NT2/D1 (cell line): ENCODE data around the gene ATP8B3.

ENCODE experiments used
- DNase-seq: peaks from one replicate; pipeline ENCODE4 v3.0.0-alpha.2; 2011; ENCODE audit warnings: low read depth, low spot score
- H3K27me3 ChIP-seq: 2 replicates; pipeline ENCODE4 v1.6.0; 2011; ENCODE audit warnings: mild to moderate bottlenecking; ENCODE audit not compliant: insufficient read length, insufficient read depth
- H3K36me3 ChIP-seq: 2 replicates; pipeline ENCODE4 v1.6.1; 2011; ENCODE audit warnings: mild to moderate bottlenecking, low read length, mixed read lengths; ENCODE audit not compliant: insufficient read depth, insufficient read length
- H3K4me1 ChIP-seq: 2 replicates; pipeline ENCODE4 v1.5.1; 2011; ENCODE audit not compliant: insufficient read depth, insufficient read length
- H3K4me3 ChIP-seq: 2 replicates; pipeline ENCODE4 v1.5.1; 2011; ENCODE audit warnings: low read depth; ENCODE audit not compliant: insufficient read length
- H3K9ac ChIP-seq: 2 replicates; pipeline ENCODE4 v1.6.0; 2011; ENCODE audit warnings: low read depth; ENCODE audit not compliant: insufficient read length
- H3K9me3 ChIP-seq: 2 replicates; pipeline ENCODE4 v1.5.1; 2011; ENCODE audit warnings: mild to moderate bottlenecking, low read length; ENCODE audit not compliant: insufficient read depth
- SUZ12 ChIP-seq: IDR thresholded peaks from 2 replicates; pipeline ENCODE4 v1.6.1; 2011; ENCODE audit not compliant: insufficient read length, insufficient read depth; ENCODE audit errors: extremely low read depth
- YY1 ChIP-seq: IDR thresholded peaks from 2 replicates; pipeline ENCODE4 v1.6.1; 2011; ENCODE audit not compliant: insufficient read length, insufficient read depth
- ZNF274 ChIP-seq: IDR thresholded peaks from 2 replicates; pipeline ENCODE4 v1.6.1; 2011; ENCODE audit warnings: mild to moderate bottlenecking, low read depth, low read length

The ATP8B3 gene

DNA sequence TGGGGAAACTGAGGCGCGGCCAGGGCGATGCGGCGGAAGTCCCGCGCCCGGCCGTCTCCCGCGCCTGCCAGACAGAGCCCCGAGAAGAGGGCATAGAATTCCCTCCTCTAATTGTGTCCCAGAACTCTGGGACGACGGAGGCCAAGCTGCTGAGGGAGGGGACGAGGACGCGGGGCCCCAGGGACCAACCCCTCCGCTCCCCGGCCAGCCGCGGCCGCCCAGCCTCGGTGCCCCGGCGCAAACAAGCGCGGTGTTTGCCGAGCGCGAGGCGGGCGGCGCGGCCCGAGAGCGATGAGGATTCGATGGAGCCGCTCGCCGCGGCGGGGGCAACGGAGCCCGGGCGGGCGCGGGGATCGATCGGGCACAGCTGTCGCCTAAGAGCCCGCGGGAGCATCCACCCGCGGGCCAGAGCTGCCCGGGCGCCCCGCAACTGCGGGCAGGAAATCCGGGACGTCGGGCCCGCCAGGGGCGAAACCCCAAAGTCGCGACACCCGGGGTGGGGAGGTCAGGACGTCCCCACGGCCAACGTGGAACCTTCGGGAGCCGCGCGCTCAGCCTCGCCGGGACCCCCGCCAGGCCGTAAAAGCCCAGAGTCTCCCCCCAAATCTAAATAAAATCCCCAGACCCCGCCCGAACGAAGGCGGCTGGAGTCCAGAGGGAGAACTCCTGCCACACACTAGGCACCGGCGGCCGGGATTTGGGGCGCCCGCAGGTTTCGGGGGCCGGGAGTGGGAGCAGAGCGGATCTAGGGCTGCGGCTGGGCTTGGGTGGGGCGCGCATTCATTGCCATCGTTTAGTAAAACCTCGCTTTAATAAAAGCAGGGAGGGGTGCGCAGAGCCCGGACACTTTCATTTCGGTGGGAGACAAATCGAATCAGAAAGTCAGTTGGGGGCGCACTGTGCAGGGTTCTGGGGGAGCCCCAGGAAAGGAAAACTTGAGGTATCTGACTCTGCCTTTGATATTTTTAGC, 62.4 kb downstream of the ATP8B3 start:
- Histone ChIP-seq H3K27me3 (peaks cover 86% of the 10 kb centered on the region), H3K4me3 (peak overlapping the region; percentile 37), H3K9me3 (no peaks in the 10 kb centered on the region), H3K9ac (peak overlapping the region; percentile 56), H3K4me1 (peaks cover 34% of the 10 kb centered on the region), H3K36me3 (no peaks in the 10 kb centered on the region)
- no peak for DNase-seq
- TF ChIP-seq YY1: no peak
- TF ChIP-seq SUZ12: peak; percentile 8

DNA sequence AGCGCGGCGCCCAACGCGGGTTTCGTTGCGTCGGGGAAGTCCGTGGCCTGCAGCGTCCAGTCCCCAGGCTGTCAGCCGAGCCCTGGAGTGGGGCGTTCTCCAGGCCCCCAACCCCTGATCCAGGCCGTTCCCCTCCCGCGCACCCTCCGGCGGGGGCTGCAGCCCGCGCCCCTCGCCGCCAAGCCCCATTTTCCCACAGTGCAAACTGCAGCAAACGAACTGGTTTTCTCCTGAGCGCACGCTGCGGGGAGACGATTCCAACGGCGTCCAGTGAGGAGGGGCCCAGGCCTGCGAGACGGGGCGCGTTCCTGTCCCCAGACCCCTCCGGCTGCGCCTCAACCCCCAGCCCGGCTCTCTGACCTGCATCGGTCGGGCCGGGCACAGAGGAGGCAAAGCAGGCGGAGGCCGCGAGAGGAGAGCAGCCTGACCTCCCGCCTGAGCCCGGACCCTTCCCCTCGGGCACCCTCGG, 63.2 kb downstream of the ATP8B3 start:
- Histone ChIP-seq H3K4me1 (peaks cover 36% of the 10 kb centered on the region), H3K4me3 (peak overlapping the region; percentile 37), H3K9ac (peak overlapping the region; percentile 67), H3K36me3 (no peaks in the 10 kb centered on the region), H3K9me3 (no peaks in the 10 kb centered on the region), H3K27me3 (peaks cover 80% of the 10 kb centered on the region)
- TF ChIP-seq SUZ12: peak; percentile 14
- TF ChIP-seq ZNF274: no peak
- DNase-seq: no peak

- H3K4me1 ChIP-seq: peaks cover 37% of the 10 kb centered on the region
- H3K27me3 ChIP-seq: peaks cover 75% of the 10 kb centered on the region
- H3K36me3 ChIP-seq: no peaks in the 10 kb centered on the region
- peak overlapping the region; percentile 67 for H3K9ac ChIP-seq
- H3K4me3 ChIP-seq: peak overlapping the region; percentile 37
- no peaks in the 10 kb centered on the region for H3K9me3 ChIP-seq
- DNase-seq: no peak
- TF ChIP-seq ZNF274: no peak
- no peak for TF ChIP-seq SUZ12
- no peak for TF ChIP-seq YY1
These were observed 63.8 kb downstream of the ATP8B3 start for GRCh38 chr19:1748115-1748872.

DNA sequence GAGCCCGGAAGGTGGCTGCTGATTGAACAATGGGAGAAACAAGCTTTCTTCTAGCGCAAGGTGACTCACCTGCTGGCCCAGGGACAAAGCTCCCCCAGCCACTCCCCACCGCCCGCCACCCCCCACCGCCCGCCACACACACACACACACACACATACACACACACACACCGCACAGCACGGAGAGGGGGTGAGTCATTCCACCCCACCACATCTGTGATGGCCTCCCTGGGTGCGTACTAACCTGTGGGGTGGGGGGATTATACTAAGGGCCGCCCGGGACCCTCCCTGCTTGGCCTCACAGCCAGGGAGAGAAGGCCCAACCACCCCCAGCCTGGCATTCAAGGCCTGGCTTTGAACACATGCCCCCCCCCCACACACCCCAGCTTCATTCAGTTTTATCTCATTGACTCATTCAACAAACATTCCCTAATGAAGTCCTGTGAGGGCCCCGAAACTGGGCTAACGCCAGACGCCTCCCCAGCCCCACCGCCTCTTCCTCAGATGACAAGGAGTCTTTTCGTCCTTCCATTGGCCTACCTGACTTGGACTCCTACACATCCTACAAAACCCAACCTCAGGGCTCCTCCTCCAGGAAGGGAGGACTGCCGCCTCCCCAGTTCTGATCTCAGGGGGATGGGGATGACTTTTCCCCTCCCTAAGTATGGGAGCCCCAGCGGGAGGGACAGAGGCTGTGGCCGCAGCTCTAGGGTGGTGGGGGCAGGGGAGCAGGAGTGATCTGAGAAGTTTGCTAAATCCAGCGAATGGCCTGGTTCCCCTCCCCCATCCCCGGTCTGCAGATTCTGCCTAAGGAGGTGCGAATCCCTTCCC, 64.6 kb downstream of the ATP8B3 start:
- H3K4me1 ChIP-seq: peaks cover 35% of the 10 kb centered on the region
- peak overlapping the region; percentile 67 for H3K9ac ChIP-seq
- no peaks in the 10 kb centered on the region for H3K9me3 ChIP-seq
- peaks cover 67% of the 10 kb centered on the region for H3K27me3 ChIP-seq
- H3K36me3 ChIP-seq: no peaks in the 10 kb centered on the region
- peak; percentile 44 for DNase-seq
- TF ChIP-seq ZNF274: no peak
- TF ChIP-seq YY1: no peak
- TF ChIP-seq SUZ12: no peak
- peak overlapping the region; percentile 37 for H3K4me3 ChIP-seq

DNA sequence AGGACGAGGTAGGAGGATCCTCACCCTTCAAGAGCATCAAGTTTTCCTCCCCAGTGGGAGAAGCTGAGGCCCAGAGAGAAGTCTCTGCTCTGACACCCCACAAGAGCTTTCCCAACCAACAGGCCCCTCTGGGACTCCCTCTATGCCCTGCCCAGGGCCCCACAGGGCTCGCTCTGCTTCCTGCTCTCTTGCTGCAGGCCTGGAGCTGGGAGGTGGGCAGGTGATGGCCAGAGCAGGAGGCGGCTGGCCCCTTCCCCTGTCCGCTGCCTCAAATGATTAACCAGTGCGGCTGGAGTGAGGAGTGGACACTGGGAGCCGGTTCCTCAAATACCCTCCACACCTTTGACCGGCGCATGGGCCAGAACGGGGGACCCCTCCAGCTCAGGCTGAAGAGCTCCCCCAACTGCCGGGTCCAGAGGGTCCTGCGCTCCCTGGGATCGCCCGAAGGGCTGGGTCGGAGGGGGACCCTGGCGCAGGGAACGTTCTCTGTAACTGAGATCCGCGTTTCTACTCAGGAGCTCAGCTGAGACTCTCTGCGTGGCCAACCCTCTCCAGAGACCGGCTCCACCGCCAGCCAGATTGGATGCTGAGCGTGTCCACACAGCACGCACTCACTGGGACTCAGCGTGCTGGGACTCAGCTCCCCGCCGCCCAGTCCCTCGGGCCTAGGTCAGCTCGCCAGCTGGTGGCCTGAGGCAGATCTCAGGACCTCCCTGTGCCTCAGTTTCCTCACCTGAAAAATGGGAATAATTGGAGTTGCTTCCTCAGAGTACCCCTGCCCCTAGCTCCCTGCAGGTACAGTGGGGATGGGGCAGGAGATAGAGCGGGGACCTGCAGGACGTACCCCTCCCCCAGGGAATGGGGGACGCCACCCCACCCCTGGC, 65.4 kb downstream of the ATP8B3 start:
- Histone ChIP-seq H3K4me1 (peaks cover 35% of the 10 kb centered on the region), H3K9ac (peak overlapping the region; percentile 57), H3K4me3 (no peak overlapping the region), H3K36me3 (no peaks in the 10 kb centered on the region), H3K27me3 (peaks cover 58% of the 10 kb centered on the region), H3K9me3 (no peaks in the 10 kb centered on the region)
- no peak for DNase-seq
- TF ChIP-seq ZNF274: no peak
- no peak for TF ChIP-seq YY1
- TF ChIP-seq SUZ12: no peak

GRCh38 chr19:1745589-1746031, 66.5 kb downstream of the ATP8B3 start:
- no peak for TF ChIP-seq ZNF274
- TF ChIP-seq YY1: no peak
- TF ChIP-seq SUZ12: no peak
- Histone ChIP-seq H3K27me3 (peaks cover 48% of the 10 kb centered on the region), H3K9me3 (no peaks in the 10 kb centered on the region), H3K4me1 (peaks cover 33% of the 10 kb centered on the region), H3K4me3 (peak overlapping the region; percentile 21), H3K9ac (peak overlapping the region; percentile 26), H3K36me3 (no peaks in the 10 kb centered on the region)
- DNase-seq: no peak
